ENCODE data around the gene GPR55.
A peak's percentile ranks its signal among the peaks of the same experiment; 100 is the strongest.

The GPR55 gene

DNA sequence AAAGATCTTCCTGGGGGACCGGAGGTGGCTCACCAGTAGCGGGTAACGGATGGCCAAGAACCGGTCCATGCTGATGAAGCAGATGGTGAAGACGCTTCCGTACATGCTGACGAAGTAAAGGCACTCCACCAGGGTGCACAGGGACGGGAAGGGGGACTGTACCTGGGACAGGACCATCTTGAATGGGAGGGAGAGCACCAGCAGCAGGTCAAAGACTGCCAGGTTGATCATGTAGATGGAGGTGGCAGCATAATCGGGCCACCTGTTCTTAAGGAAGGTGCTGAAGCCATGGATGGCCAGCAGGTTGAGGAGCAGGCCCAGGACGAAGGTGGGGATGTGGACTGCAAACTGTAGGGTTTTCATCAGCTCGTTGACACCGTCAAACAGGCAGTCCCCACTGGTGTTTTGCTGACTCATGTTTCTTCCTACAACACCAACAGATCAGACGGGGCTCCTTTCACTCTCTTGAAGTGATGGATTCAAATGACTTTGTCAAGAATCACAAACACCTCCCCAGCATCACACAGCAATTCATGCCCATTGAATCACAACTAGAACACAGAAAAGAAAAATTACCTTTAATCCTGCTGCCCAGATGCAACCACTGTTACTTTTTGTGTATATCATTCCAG lies 14.4 kb downstream of the GPR55 start:
- in situ Hi-C loops (cut with MboI; ENCODE audit: low sequenced_read_pairs), result no loop called here
- no peaks in the 10 kb centered on the region for H3K27me3 ChIP-seq (ENCODE audit: low read depth)
- no peak overlapping the region for H3K4me3 ChIP-seq
- H3K9me3 ChIP-seq, result no peaks in the 10 kb centered on the region
- DNase-seq (ENCODE audit: low spot score in 2 of 2), result no peak
- H3K4me1 ChIP-seq, result no peaks in the 10 kb centered on the region
- H3K36me3 ChIP-seq (replicated peaks), result no peaks in the 10 kb centered on the region

DNA sequence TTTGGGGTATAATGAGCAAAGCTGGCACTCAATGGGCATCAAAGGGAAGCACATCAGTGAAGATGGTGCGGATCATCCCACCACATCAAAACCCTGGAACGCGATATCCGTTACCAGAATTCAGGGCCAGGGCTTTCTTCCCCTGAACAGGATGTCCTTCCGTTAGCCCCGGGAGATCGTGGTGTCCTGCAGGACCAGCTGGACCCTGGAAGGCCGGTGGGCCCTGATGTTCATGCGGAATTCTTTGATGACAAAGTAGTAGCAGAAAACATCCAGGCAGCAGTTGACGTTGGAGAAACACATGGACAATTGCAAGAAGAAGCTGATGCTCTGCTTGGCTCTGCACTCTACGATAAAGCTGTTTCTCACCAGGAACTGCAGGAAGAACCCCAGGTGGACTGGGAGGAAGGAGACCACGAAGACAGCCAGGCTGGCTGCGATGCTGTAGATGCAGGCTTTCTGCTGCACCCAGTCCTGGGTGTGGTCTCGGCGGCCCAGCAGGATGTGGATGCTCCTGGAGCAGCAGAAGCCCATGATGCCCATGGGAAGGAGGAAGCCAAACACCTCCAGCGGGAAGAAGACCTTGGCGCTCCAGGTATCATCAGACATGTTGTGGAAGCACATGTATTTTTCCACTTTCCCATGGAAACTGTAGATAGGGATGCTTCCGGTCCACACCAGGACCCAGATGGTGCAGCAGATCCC lies 15.0 kb downstream of the GPR55 start:
- Histone ChIP-seq H3K4me1 (no peaks in the 10 kb centered on the region), H3K9me3 (no peaks in the 10 kb centered on the region), H3K36me3 (replicated peaks) (no peaks in the 10 kb centered on the region), H3K4me3 (no peak overlapping the region), H3K27me3 (ENCODE audit: low read depth) (no peaks in the 10 kb centered on the region)
- DNase-seq (ENCODE audit: low spot score in 2 of 2), result no peak
- in situ Hi-C loops (cut with MboI; ENCODE audit: low sequenced_read_pairs), result no loop called here

DNA sequence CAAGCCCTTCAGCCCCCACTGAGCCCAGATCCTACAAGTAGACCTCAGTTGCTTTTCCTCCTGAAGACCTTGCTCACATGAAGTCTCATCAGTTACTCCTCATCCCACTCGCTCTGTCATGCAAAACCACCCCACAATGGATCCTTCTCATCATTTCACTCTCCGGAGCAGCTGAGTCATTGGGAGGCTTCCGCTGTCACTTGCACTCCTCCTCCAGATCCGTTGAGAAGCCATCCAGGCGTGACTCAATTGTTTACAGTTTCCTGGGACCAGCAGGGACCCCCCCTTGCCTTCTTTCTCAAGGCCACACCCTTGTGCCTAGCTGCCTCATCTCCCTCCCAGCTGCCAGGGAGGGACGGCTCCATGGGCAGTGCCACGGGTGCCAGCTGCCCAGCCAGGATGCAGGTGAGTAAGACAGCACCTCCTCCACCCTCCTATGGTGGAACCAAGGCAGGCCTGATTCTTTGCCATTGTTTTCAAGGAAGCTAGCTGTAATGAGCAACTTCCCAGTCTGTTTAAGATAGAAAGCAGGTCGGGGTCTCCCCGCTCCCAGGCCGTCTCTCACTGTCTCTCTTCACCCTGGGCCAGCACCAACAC lies 16.3 kb downstream of the GPR55 start:
- in situ Hi-C loops (cut with MboI; ENCODE audit: low sequenced_read_pairs), result no loop called here
- Histone ChIP-seq H3K4me1 (no peaks in the 10 kb centered on the region), H3K36me3 (replicated peaks) (no peaks in the 10 kb centered on the region), H3K27me3 (ENCODE audit: low read depth) (no peaks in the 10 kb centered on the region), H3K4me3 (no peak overlapping the region), H3K9me3 (no peaks in the 10 kb centered on the region)
- no peak for DNase-seq (ENCODE audit: low spot score in 2 of 2)

DNA sequence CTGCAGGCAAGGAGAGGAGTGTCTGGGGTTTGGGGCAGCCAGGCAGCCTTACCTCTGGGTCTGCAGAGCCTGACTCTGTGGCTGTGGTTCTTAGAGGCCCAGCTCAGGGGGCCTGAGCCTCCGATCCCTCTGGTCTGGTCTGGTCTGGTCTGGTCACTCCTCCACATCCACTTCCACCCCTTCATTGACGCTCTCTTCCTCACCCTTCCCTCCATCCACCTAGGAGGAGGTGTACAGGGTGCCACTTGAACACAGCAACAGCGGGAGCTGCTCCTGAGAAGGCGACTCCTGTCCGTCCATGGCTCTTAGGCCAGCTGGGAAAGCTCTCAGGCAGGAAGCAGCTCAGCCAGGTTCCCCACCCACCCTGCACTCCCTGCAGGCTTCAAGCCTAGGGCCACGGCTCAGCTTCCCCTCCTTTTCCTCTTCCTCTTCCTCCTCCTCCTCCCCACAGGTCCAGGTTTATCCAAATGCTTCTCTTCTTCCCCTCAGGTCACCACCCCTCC lies 16.9 kb downstream of the GPR55 start:
- no peak for DNase-seq (ENCODE audit: low spot score in 2 of 2)
- no peaks in the 10 kb centered on the region for H3K4me1 ChIP-seq
- no peaks in the 10 kb centered on the region for H3K36me3 ChIP-seq (replicated peaks)
- H3K9me3 ChIP-seq, result no peaks in the 10 kb centered on the region
- no peaks in the 10 kb centered on the region for H3K27me3 ChIP-seq (ENCODE audit: low read depth)
- in situ Hi-C loops (cut with MboI; ENCODE audit: low sequenced_read_pairs), result no loop called here
- no peak overlapping the region for H3K4me3 ChIP-seq

DNA sequence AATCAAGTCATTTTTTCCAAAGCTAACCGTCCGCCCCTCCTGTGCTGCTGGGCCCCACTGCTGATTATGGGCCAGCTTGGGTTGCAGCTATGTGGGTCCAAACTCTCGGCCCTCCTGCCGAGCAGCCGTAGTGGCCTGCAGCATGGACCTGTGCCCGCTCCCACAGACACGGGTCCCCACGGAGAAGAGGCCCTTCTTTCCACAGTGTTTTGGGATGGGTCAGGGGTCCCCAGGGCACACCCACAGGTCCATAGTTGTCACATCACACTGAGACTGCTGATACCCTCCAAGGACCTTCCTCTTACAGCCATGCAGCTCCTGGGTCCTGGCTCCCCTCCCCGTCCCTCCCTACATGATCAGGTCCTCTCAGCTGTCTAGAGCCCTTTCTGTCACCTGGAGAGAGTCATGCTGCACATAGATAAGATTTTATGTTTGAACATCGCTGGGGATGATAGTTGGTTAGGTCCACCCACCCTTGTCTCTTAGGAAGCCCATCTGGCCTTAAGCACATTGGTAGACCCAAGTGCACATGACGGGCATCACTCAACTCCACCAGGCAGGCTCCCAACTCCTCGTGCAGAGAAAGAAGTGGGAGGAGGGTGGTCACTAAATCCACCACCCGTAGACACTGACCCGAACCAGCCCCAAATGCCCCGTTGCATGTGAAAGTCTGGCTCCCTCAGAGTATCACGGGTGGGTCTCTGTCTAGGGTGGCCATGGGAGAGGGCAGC lies 17.5 kb downstream of the GPR55 start:
- H3K9me3 ChIP-seq, result no peaks in the 10 kb centered on the region
- no peaks in the 10 kb centered on the region for H3K27me3 ChIP-seq (ENCODE audit: low read depth)
- no peak for DNase-seq (ENCODE audit: low spot score in 2 of 2)
- no peak overlapping the region for H3K4me3 ChIP-seq
- no peaks in the 10 kb centered on the region for H3K36me3 ChIP-seq (replicated peaks)
- no peaks in the 10 kb centered on the region for H3K4me1 ChIP-seq
- in situ Hi-C loops (cut with MboI; ENCODE audit: low sequenced_read_pairs), result no loop called here

DNA sequence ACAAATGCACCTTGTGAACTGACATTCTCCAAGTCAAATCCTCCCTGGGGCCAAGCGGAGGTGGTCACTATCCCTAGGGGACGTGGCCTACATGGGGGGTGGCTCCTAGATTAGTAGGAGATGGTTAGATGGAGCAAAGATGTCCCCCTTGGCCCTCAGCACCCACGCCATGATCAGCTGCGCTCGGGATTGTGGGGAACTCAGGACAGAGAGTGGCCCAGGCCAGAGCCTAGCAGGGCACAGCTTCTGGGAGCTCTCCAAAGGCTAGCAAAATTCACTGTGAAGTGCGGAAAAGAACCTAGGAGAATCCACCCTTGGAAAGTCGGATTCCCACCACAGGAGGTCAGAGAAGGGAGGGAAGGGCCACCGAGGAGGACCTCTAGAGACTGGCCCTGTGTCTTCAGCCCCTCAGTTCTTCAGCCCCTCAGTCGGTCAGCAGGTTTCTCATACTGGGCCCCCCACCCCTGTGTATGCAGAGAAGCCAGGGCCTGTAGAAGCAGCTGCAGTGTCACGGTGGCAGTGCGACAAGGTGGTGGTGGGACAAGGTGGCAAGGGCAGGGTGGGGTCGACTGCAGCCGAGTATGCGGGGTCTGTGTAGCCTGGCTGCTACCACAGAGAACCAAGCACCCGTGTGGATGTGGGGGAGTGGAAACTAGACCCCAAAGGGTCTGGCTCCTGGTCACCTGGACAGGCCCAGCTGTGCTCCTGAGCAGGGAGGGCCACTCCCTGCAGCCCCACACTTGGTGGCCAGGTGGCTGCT lies 18.4 kb downstream of the GPR55 start:
- Histone ChIP-seq H3K4me1 (no peaks in the 10 kb centered on the region), H3K27me3 (ENCODE audit: low read depth) (no peaks in the 10 kb centered on the region), H3K36me3 (replicated peaks) (no peaks in the 10 kb centered on the region), H3K9me3 (no peaks in the 10 kb centered on the region), H3K4me3 (no peak overlapping the region)
- DNase-seq (ENCODE audit: low spot score in 2 of 2), result no peak
- in situ Hi-C loops (cut with MboI; ENCODE audit: low sequenced_read_pairs), result no loop called here

DNA sequence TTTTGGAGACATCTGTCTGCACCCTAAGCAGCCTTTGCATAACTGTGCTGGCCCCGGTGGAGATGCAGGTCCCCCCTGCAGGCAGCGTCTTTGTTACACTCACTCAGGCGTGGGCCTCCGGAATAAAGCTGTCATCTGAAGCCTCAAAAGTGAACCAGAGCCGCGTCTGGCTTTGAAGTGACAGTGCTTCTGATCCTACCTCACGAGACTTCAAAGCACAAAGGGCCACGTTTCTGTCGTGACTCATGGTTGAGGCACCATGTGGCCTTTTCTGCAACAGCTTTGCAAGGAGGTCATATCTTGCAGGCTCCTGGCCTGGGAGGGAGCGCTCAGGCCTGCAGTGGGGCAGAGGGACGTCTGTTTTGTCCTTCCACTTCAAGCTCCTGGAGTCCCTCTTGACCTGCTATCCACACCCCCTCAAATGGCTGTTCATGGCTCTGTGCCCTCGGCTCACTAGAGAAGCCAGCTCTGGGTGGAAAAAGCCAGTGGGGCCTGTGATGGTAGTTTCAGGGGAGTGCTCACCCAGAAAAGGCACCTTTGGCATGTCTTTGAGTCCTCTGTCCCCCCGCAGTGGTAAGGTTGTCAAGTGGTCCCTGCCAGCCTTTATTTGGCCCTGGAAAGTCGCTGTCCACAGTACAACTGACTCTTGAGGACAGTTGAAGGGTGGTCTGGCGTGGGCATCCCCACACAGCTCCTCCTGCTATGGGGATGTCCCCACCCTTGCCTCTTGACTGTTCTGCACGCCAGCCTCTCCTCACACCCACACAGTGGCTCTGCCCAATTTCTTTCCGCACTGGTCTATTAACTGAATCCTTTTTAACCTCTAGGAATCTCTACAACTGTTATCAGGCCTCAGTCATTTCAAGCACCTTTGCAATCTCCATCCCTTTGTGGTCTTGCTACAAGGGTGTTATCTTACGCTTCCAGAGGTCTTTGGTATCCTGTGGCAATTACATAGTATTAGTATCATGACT lies 19.3 kb downstream of the GPR55 start:
- no peaks in the 10 kb centered on the region for H3K4me1 ChIP-seq
- no peaks in the 10 kb centered on the region for H3K9me3 ChIP-seq
- H3K27me3 ChIP-seq (ENCODE audit: low read depth), result no peaks in the 10 kb centered on the region
- in situ Hi-C loops (cut with MboI; ENCODE audit: low sequenced_read_pairs), result no loop called here
- H3K36me3 ChIP-seq (replicated peaks), result no peaks in the 10 kb centered on the region
- no peak overlapping the region for H3K4me3 ChIP-seq
- DNase-seq (ENCODE audit: low spot score in 2 of 2), result no peak

DNA sequence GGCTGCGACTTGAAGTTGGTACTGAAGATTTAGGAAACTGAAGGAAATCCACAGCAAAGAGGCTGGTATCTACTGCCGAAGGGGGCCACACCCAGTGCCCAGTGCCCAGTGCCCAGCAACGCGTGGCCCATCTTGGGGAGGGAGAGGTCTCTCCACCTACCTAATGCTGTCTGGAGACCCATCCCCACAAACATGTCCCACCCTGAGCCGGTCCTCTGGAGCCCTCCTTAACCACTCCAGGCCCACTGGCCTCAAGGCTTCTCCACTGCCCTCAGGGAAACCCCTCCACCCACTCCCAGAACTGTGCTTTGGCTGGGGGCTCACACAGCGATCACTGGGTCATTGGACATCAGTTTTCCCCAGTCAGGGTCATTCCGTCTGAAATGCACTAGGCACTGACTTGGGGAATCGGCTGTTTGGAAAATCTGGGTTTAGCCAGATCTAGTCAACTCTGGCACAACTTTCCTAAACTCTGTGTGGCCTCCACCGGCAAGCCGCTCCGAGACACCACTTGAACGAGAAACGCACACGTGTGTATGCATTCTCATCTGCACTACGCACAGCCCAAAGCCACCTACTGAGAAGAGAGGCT lies 20.1 kb downstream of the GPR55 start:
- Histone ChIP-seq H3K4me3 (no peak overlapping the region), H3K36me3 (replicated peaks) (no peaks in the 10 kb centered on the region), H3K4me1 (no peaks in the 10 kb centered on the region), H3K27me3 (ENCODE audit: low read depth) (0 out of 2 replicates have a peak, but pooled peaks cover 3% of the 10 kb centered on the region), H3K9me3 (no peaks in the 10 kb centered on the region)
- in situ Hi-C loops (cut with MboI; ENCODE audit: low sequenced_read_pairs), result loop anchor here (5.0 kb wide), 1 partner anchor 82 kb away; no protein-coding TSS in a partner anchor
- no peak for DNase-seq (ENCODE audit: low spot score in 2 of 2)

DNA sequence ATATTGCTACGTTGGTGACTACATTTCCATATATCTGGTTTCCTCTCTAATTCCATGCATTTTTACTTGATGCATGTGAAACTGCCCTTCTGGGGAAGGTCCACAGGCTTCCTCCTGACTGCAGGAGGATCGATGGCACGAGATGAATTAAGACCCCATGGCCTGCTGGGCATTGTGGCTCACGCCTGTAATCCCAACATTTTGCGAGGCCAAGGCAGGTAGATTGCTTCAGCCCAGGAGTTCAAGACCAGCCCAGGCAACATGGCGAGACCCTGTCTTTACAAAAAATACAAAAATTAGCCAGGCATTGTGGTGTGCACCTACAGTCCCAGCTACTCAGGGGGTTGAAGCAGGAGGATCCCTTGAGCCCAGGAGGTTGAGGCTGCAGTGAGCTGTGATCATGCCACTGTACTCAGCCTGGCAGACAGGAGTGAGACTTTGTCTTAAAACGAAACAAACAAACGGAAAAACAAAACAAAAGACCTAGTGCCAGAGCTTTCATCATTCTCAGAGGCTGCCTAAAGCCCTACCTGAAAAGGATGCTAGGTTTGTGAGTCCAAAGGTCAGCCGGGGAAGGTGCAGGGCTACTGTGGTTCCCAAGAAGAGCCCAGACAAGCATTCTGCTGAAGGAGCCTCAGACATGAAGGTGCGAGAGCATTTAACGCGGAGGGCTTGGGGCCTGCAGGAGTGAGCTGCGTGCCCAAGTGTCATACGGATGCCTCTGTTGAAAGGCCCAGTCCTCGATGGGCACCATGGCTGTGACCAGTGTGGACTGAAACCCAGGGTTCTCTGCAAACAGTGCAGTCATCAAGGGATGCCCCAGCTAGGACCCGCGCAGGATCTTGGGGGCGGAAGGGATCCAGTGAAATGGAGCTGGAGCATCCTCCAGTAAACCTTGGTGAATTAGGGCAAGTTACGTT lies 21.6 kb downstream of the GPR55 start:
- 0 out of 2 replicates have a peak, but pooled peaks cover 3% of the 10 kb centered on the region for H3K27me3 ChIP-seq (ENCODE audit: low read depth)
- in situ Hi-C loops (cut with MboI; ENCODE audit: low sequenced_read_pairs), result loop anchor here (5.0 kb wide), 1 partner anchor 84 kb away; no protein-coding TSS in a partner anchor
- H3K36me3 ChIP-seq (replicated peaks), result no peaks in the 10 kb centered on the region
- no peaks in the 10 kb centered on the region for H3K9me3 ChIP-seq
- DNase-seq (ENCODE audit: low spot score in 2 of 2), result no peak
- no peak overlapping the region for H3K4me3 ChIP-seq
- no peaks in the 10 kb centered on the region for H3K4me1 ChIP-seq

DNA sequence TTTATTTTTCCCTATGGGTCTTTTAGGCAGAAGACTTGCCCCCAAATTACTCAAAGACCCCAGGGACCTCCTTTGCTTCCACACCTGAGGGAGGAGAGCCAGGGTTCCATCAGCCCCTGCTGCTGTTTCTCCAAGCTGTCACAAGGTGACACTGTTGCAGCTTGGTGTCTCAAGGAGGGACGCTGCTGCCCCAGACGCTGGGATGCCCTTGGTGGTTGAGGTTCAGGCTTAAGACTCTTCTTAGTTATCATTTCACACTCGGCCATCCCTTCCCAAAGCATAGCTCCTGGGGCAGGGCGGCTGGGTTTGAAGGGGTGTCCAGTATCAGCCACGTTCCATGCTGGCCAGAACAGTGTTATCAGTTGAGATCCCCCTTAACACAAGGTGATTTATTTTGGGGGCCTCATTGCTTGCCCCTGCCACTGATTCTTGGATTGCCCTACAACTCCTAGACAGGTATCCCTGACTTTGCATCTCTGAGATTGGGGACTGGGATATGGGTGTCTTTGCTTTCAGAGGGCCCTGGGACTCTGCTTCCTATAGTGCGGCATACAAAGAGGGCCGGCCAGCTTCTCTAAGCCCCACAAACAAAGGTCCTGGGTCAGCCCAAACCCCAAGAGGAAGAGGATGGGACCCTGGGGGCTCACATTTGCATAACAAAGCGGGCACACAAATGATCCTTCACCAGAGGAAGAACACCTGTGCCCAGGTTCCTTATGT lies 22.7 kb downstream of the GPR55 start:
- Histone ChIP-seq H3K36me3 (replicated peaks) (no peaks in the 10 kb centered on the region), H3K9me3 (no peaks in the 10 kb centered on the region), H3K4me3 (no peak overlapping the region), H3K4me1 (no peaks in the 10 kb centered on the region), H3K27me3 (ENCODE audit: low read depth) (0 out of 2 replicates have a peak, but pooled peaks cover 3% of the 10 kb centered on the region)
- peak; percentile 41 to 80 for DNase-seq (ENCODE audit: low spot score in 2 of 2)
- in situ Hi-C loops (cut with MboI; ENCODE audit: low sequenced_read_pairs), result loop anchor here (5.0 kb wide), 1 partner anchor 85 kb away; no protein-coding TSS in a partner anchor

DNA sequence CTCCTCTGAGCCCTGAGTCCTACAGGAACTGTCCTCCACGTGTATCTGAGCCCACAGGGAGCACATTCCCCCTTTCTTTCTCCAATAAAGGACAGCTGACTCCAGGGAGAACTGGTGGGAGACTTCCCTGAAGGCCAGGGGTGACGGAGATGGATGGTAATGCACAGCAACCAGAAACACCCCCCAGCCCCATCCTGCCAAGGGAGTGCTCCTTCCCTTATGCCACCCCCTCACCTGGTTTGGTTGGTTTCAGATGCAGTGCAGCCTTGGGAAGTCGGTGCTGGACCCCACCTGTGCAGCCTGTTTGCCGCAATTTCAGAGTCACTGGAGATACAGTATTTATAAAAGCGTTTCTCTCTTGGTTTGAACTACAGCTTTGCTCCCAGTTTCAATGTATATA lies 24.0 kb downstream of the GPR55 start:
- Histone ChIP-seq H3K27me3 (ENCODE audit: low read depth) (0 out of 2 replicates have a peak, but pooled peaks cover 3% of the 10 kb centered on the region), H3K36me3 (replicated peaks) (no peaks in the 10 kb centered on the region), H3K4me1 (no peaks in the 10 kb centered on the region), H3K4me3 (no peak overlapping the region), H3K9me3 (no peaks in the 10 kb centered on the region)
- in situ Hi-C loops (cut with MboI; ENCODE audit: low sequenced_read_pairs), result loop anchor here (5.0 kb wide), 1 partner anchor 86 kb away; no protein-coding TSS in a partner anchor
- DNase-seq (ENCODE audit: low spot score in 2 of 2), result no peak
